Tibial nerve (tissue), 4 donors: ENCODE data around the gene HOXB5. TPM values are rescaled to one million over a fixed set of nuclear protein-coding genes. Genes with fewer than 3 reads are reported as not detected.

ENCODE experiments used
- DNase-seq, 2 donors: peaks; one replicate each; pipeline ENCODE4 v3.0.0-alpha.2; 2019; ENCODE audit warnings: low spot score in 2 of 2
- H3K27ac ChIP-seq, 4 donors: fragments of 200-600 bp; sonication (generic) in 3 of 4; one replicate each; pipeline ENCODE4 v1.5.1; 2017 to 2019; ENCODE audit warnings: mild to moderate bottlenecking in 1 of 4
- H3K27me3 ChIP-seq, 2 donors: fragments of 200-600 bp; sonication (generic) in 1 of 2; one replicate each; pipeline versions ENCODE4 v1.5.1 to v1.6.0; 2017 to 2019
- H3K36me3 ChIP-seq, 3 donors: fragments of 200-600 bp; sonication (generic); one replicate each; pipeline ENCODE4 v1.5.1; 2018 to 2019
- H3K4me1 ChIP-seq, 4 donors: fragments of 200-600 bp; sonication (generic) in 3 of 4; one replicate each; pipeline ENCODE4 v1.5.1; 2017 to 2019
- H3K4me3 ChIP-seq, 4 donors: fragments of 200-600 bp; sonication (generic) in 3 of 4; one replicate each; pipeline ENCODE4 v1.5.1; 2017 to 2019; ENCODE audit warnings: mild to moderate bottlenecking in 1 of 4, moderate library complexity in 1 of 4
- H3K9me3 ChIP-seq, 4 donors: fragments of 200-600 bp; sonication (generic) in 3 of 4; one replicate each; pipeline ENCODE4 v1.5.1; 2017 to 2019
- CTCF ChIP-seq, 5 experiments: fragments of 200-600 bp in 3 of 5; fragments of 450-650 bp in 2 of 5; sonication (generic) in 3 of 5; IDR thresholded peaks; one replicate each; pipeline ENCODE4 v1.5.1; 2016 to 2019; ENCODE audit warnings: antibody characterized with exemption in 5 of 5, mild to moderate bottlenecking in 3 of 5, moderate library complexity in 2 of 5
- EP300 ChIP-seq, 2 donors: sonication (generic); formaldehyde crosslinking; IDR thresholded peaks; one replicate each; pipeline ENCODE4 v1.6.1; 2017; ENCODE audit warnings: antibody characterized with exemption in 2 of 2, mild to moderate bottlenecking in 1 of 2
- POLR2A ChIP-seq, 2 donors: fragments of 450-650 bp; IDR thresholded peaks; one replicate each; pipeline ENCODE4 v1.6.1; 2017; ENCODE audit warnings: antibody characterized with exemption in 2 of 2, mild to moderate bottlenecking in 2 of 2, moderate library complexity in 2 of 2
- WGBS, 2 donors: methylation state at CpG; one replicate each; pipeline ENCODE4 v1.1.5; 2018; 5-methylcytosine and 5-hydroxymethylcytosine counted together
- total RNA-seq, 4 donors: library from RNA; depleted of rRNA; stranded (reverse); fragments of >200 nt; gene quantifications; one replicate each; pipeline ENCODE4 v1.1.0, GENCODE V29; 2016

The HOXB5 gene
- total RNA-seq, 4 donors from 2014 or later: 1.6 to 1.8 TPM; not detected in 2

DNA sequence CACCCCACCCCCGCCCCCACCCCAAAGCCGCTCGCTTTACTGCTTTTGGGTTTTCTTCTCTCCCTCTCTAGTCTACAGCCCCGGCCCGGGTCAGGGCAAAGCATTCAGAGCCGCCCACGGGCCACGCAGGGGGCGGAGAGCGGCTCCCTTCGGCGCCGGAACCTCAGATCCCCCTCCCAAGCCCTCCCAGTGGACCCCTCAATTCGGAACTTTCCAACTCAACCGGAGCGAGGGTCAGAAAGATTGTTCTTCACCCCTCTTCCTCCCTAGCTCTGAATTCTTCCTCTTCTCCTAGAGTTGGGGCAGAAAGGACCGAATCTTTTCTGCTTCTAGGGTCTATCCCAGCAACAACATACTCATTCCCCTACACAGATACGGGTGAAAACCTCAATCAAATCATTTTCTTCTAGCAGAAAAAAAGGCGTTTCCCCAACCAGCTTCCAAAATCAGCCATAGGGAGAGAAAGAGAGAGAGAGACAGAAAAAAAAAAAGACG lies 49.7 kb downstream of the HOXB5 start:
- WGBS, 2 donors: 2 to 3% methylated on average over 17 to 20 of the region's 20 CpGs
- Histone ChIP-seq H3K27ac (peak overlapping the region; percentile 89 to 96 (median 92)), H3K4me3 (peak overlapping the region; percentile 51 to 66 (median 59)), H3K27me3 (peaks cover 0 to 61% of the 10 kb centered on the region in 2 donors), H3K36me3 (no peaks in the 10 kb centered on the region), H3K4me1 (peaks cover 0 to 32% (median 2%) of the 10 kb centered on the region in 4 donors), H3K9me3 (no peaks in the 10 kb centered on the region)
- no peak for DNase-seq
- no peak for TF ChIP-seq POLR2A (IDR thresholded peaks at IDR 0.05)
- TF ChIP-seq CTCF (IDR thresholded peaks at IDR 0.05): no peak
- no peak for TF ChIP-seq EP300 (IDR thresholded peaks at IDR 0.05)

- 0 to 1% methylated on average over 48 to 72 of the region's 72 CpGs for WGBS, 2 donors
Measured at GRCh38 chr17:48543107-48543853, 50.3 kb downstream of the HOXB5 start.

DNA sequence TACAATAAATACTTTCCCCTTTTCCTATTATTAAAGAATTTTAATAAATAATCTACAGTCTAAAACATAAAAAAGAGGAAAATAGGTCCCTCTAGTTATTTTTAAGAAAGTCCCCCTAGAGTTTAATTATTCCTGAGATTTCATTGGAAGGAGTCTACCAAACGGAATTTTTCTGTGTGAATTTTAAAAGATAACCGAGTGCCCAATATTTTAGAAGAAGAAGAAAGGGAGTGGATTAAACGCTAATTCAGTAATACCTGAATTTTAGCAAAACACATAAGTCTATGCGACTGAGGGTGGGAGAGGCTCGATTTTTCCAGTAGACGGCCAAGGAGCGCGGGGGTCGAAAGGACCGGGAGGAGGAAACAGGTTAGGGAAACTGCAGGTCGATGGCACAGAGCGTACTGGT lies 50.9 kb downstream of the HOXB5 start:
- Histone ChIP-seq H3K27me3 (peaks cover 0 to 55% of the 10 kb centered on the region in 2 donors), H3K9me3 (no peaks in the 10 kb centered on the region), H3K27ac (peak overlapping the region; percentile 89 to 96 (median 92)), H3K4me1 (peaks cover 0 to 32% (median 2%) of the 10 kb centered on the region in 4 donors), H3K4me3 (peak overlapping the region; percentile 51 to 66 (median 59)), H3K36me3 (no peaks in the 10 kb centered on the region)
- DNase-seq: no peak
- no peak for TF ChIP-seq EP300 (IDR thresholded peaks at IDR 0.05)
- TF ChIP-seq CTCF (IDR thresholded peaks at IDR 0.05): no peak
- TF ChIP-seq POLR2A (IDR thresholded peaks at IDR 0.05): no peak
- 3 to 4% methylated on average over 12 of the region's 12 CpGs for WGBS, 2 donors

More at GRCh38 chr17:48543107-48543853, 50.3 kb downstream of the HOXB5 start:
- no peaks in the 10 kb centered on the region for H3K9me3 ChIP-seq
- no peaks in the 10 kb centered on the region for H3K36me3 ChIP-seq
- TF ChIP-seq EP300 (IDR thresholded peaks at IDR 0.05): peak in 1 of 2 donors; percentile 19
- TF ChIP-seq POLR2A (IDR thresholded peaks at IDR 0.05): peak in 1 of 2 donors; percentile 19
- TF ChIP-seq CTCF (IDR thresholded peaks at IDR 0.05): peak in 4 of 5 experiments; percentile 11 to 48 (median 28)
- H3K27me3 ChIP-seq: peaks cover 0 to 57% of the 10 kb centered on the region in 2 donors
- peak in 1 of 2 donors; percentile 30 for DNase-seq
- peak overlapping the region; percentile 89 to 96 (median 92) for H3K27ac ChIP-seq
- H3K4me3 ChIP-seq: peak overlapping the region; percentile 51 to 66 (median 59)
- H3K4me1 ChIP-seq: peaks cover 0 to 32% (median 2%) of the 10 kb centered on the region in 4 donors

GRCh38 chr17:48542114-48542656 lies 51.4 kb downstream of the HOXB5 start:
- 7 to 14% methylated on average over 27 of the region's 27 CpGs for WGBS, 2 donors
- H3K4me3 ChIP-seq: peak overlapping the region; percentile 51 to 66 (median 59)
- H3K4me1 ChIP-seq: peaks cover 0 to 32% (median 2%) of the 10 kb centered on the region in 4 donors
- TF ChIP-seq CTCF (IDR thresholded peaks at IDR 0.05): no peak
- TF ChIP-seq POLR2A (IDR thresholded peaks at IDR 0.05): no peak
- no peak for TF ChIP-seq EP300 (IDR thresholded peaks at IDR 0.05)
- DNase-seq: no peak
- no peaks in the 10 kb centered on the region for H3K9me3 ChIP-seq
- H3K27ac ChIP-seq: peak overlapping the region; percentile 89 to 96 (median 92)
- no peaks in the 10 kb centered on the region for H3K36me3 ChIP-seq
- H3K27me3 ChIP-seq: peaks cover 0 to 55% of the 10 kb centered on the region in 2 donors
